Daoy (cell line): Measurements from ENCODE around the gene NFKBIE. TPM values are rescaled to one million over a fixed set of nuclear protein-coding genes. Genes with fewer than 3 reads are reported as not detected.

Source experiments
- DNase-seq: peaks from one replicate; pipeline ENCODE4 v3.0.0-alpha.2; 2015; ENCODE audit warnings: low read depth
- total RNA-seq: library from RNA; depleted of rRNA; stranded (reverse); fragments of >200 nt; shearing (Covaris generic); gene quantifications from 2 replicates; pipeline ENCODE4 v1.2.3, GENCODE V29; 2014

NFKBIE gene
- total RNA-seq, 1 experiment from 2014 or later: 42.3 TPM

DNA sequence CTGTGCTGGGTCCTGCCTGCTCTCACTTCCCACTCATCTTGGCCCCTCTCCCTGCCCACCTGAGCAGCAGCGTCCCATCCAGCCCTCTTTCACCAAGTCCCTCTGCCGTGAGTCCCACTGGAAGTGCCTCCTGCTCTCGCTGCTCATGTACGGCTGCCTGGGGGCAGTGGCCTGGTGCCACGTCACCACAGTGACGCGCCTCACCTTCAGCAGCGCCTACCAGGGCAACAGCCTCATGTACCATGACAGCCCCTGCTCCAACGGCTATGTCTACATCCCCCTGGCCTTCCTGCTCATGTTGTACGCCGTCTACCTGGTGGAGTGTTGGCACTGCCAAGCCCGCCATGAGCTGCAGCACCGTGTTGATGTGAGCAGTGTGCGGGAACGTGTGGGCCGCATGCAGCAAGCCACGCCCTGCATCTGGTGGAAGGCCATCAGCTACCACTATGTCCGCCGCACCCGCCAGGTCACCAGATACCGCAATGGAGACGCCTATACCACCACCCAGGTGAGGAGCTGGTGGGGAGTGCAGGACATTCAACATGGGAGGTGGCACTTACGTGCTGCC is 7.7 kb upstream of the NFKBIE start:
- DNase-seq: no peak

DNA sequence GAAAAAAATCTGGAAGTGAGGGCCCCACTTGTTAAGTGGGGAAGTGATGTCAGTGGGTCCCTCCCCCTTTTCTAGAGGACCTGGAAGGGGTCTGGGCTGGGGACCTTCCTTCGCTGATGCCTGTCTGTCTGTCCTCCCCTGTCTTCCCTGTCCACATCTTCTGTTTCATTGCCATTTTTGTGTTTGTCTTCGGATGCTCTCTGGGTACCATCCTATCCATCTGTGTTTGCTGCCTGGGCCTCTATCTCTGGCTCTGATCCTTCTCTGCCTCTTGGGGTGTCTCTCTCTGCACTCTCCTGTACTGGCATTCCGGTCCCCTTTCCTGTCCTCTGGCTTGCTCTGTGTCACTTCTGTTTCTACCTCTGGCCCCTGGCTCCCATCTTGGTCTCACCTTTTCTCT is 7.2 kb upstream of the NFKBIE start:
- DNase-seq: no peak

DNA sequence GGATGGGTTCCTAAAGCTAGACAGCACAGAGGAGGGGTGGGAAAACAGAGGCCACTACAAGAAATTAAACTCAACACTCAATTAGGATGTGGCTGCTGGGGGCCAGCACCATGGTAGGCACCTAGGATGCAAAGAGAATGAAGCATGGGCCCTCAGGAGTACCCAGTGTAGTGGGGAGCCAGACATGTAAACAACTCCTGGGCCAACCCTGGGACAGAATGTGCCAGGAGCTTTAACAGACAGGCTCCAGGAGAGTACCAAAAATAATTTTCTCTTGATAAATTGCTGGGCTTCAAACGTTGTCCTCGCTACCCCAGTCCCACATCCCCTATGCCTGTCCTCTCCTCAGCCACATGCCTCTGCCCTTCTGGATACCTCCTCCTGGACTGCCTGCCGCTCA is 6.6 kb upstream of the NFKBIE start:
- no peak for DNase-seq

DNA sequence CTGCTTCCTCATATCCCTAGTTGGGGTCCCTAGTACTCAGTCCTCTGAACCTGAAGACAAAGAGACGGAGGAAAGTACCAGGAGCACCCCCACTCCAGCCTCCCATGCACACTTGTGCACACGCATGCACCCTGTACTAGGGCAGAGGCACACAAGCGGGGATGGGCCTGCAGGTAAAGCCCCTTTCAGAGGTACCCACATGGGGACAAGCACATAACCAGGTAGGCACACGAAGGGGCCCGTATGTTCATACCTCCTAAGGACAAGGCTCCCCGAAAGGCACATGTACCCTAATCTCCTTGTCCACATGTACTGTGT is 6.0 kb upstream of the NFKBIE start:
- DNase-seq: no peak

DNA sequence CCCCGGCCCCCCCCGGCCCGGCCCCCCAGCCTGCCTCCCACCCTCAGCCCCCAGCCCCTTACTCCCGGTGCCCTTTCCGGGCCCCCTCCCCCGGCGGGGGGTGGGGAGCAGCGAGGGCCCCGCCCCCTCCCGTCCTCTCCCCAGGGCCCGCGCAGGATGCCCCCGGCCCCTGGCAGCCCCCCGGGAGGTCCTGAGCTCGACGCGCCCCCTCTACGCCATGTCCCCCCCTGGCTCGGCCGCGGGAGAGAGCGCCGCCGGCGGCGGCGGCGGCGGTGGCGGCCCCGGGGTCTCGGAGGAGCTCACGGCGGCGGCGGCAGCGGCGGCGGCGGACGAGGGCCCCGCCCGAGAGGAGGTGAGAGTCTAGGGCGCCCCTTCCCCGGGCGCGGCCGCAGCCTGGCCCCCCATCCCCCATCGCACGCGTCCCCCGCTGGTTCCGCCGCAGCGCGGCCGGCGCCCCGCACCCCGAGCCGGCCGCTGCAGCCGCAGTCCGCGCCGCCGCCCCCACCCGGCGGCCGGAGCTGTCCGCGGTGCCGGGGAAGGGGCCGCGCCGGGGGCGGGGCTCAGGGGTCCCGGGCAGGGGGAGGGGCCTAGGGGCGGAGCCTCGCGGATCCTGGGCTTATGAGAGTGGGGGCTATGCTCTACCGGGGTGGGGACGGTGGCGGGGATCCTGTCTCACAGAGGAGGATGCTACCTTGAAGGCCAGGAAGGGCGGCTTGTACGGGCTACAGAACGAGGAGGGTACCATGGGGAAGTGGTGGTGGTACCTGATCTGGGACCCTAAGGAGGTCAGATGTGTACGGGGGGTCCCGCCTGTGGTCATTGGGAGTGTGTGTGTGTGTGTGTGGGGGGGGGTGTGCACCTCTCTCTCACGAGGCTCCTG is 5.4 kb upstream of the NFKBIE start:
- DNase-seq: no peak

DNA sequence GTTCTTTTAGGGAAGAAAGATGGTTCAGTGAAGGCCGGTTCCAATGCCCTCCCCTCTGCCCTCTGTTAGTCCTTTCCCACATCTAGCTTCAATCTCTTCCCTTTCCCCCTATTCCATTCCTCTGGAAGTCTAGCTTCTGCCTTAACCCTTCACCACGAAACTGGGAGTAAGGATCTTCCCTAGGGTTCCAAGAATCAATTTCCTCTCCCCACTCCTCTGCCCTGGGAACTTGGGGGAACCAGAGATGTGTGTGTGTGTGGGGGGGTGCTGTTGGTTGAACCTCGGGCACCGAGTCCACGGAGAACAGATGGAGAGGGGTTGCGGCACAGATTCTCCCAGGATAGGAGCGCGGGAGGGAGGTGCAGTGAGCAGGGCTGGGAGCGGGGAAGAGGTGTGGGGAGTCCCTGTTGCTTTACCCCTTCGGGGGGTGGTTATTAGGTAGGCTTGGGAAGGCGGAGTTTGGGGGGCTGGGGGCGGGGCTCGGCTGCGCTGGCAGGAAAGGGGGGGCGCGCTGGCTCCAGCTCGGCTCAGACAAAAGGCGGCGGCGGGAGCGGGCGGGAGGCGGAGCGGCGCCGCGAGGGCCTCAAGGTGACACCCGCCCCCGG is 4.7 kb upstream of the NFKBIE start, which contains the start of gene TMEM151B:
TSS of gene TMEM151B (plus strand) at position 530 of the 605 bp plus-strand sequence. CDS start 293 bp downstream, outside the sequence.
- DNase-seq: no peak

DNA sequence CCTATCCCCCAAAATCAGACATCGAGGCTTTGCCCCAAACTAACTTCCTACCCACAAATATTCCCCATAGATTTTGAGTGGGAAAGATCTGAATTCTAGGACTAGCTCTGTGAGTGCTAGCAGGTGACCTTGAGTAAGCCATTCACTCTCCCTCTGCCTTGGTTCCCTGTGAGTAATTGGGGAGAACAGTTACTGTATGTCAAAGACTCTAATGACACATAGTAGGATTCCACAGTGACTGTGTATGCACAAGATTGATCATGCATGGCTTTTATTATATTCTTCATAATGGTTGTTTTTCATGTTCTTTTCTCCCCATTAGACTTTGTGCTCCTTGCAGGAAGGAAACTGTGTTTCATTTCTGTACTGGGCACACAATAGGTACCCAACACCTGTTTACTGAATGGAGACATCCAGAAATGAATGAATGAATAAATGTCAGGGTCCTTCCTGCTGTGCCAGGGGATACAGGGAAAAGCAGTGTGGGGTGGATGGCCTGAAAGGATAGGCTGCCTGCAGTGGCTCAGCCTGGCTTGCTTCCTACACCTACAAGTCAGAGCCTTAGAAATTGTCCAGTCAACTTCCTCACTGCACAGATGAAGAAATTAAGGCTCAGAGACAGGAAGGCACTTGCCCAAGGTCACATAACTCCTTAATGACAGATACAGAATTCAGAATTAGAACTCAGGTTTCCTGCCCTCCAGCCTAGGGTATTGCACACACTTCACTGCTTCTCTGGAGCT is 4.0 kb upstream of the NFKBIE start:
- no peak for DNase-seq

DNA sequence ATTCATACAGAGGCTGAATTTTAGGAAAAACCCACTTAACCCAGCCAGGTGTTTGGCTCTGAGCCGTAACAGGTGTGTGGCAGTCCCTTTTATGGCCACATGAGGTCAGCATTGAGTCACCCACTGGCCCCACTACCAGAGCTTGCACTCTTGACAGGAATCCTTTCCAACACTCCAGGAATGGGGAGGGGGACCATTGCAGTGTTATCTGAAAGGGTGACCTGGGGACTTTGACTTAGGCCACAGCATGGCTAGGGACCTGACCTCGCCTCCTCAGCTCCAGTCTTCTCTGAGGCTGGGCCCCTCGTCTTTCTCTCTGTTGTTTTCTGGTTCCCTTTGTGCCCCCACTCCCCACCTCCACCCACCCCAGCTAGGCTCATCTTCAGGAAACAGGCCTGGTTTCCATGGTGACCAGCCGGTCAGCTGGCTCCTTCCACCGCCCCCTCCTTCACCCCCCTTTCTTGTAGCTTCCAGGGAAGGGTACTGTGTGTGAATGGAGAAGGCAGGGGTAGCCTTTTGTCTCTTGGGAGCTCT is 2.8 kb upstream of the NFKBIE start:
- DNase-seq: peak; percentile 71

DNA sequence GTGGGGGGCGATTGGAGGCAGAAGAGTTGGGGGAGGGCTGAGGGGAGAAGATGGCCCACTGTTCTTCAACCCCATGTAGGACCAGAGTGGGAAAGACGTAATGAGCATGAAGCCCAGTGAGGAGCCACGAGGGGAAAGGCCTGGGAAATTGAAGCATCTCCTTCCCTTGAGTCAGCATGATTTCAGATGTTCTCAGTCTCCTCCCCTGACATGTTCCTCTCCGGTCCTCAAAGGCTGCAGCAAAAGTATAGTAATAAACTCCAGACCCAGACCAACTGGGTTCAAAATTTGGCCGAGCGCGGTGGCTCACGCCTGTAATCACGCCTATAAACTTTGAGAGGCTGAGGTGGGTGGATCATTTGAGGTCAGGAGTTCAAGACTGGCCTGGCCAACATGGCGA is 1.9 kb upstream of the NFKBIE start:
- no peak for DNase-seq

DNA sequence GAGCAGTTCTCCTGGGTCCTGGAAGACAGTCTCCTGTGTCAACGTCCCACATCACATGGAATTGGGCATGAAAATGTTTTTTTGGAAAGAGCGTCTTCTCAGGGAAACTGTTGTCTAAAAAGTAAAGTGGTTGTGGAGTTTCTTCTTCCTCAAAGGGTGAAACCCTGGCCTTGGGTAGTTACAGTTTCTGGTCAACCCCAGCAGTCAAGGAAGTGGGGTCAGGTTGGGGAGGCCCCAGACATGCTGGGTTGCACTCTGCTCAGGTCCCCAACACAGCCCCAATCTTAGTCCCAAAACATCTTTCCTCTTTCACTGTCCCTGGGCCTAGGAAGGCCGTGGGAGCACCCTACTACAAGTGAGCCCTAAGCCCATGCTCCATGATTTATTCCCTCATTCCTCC is 996 bp upstream of the NFKBIE start:
- DNase-seq: no peak

DNA sequence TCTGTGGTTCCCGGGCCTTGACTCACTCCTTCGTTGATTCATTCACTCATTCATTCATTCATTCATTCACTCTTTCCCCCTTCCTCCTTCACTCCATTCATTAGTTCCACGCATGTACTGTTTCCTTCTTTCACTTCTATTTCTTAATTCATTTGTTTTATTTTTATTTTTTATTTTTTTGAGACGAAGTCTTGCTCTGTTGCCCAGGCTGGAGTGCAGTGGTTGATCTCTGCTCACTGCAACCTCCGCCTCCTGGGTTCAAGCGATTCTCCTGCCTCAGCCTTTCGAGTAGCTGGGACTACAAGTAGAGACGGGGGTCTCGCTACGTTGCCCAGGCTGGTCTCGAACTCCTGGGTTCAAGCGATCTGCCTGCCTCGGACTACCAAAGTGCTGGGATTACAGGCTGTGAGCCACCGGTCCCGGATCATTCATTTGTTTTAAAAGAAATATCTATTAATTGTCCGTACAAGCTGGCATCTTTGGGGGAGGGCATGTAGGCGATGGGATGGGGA is 427 bp upstream of the NFKBIE start:
- DNase-seq: no peak

DNA sequence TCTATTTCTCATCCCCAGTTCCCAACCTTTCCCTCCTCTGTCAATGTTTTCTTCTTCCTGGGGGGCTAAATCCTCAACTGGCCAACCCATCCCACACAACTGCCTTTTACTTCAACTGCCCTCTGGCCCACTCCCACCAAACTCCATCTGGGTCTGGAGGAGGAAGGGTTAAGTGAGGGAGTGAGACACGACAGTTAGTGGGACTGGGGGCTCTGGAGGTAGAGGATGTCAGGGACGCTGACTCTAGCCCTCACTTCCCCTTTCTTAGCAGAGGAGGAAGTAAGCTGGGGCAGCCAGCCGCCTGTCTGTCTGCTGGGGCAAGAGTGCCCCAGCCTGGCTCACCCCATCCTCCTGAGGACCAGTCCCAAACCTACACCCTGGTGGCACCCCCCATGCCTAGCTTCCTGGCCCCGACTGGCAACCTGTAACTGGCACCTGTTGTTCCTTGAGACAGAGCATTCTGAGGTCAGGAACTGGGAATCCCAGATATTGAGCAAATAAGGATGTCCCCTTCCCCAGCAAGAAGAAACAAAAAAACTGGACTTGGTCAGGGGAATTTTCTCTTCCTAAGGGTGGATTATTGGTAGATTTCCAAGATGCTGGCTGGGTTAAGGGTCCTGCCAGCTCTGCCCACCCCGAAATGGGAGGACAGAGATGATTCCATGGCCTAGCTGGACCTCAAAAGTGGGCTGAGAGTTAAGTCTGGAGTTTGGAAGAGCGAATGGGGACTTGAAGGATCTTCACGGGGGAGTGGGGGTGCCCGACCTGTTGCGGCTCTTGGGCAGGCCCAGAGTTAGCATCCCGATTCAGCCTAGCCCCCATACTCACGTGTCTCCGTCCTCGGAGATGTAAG is 971 bp downstream of the NFKBIE start:
- peak; percentile 40 for DNase-seq

DNA sequence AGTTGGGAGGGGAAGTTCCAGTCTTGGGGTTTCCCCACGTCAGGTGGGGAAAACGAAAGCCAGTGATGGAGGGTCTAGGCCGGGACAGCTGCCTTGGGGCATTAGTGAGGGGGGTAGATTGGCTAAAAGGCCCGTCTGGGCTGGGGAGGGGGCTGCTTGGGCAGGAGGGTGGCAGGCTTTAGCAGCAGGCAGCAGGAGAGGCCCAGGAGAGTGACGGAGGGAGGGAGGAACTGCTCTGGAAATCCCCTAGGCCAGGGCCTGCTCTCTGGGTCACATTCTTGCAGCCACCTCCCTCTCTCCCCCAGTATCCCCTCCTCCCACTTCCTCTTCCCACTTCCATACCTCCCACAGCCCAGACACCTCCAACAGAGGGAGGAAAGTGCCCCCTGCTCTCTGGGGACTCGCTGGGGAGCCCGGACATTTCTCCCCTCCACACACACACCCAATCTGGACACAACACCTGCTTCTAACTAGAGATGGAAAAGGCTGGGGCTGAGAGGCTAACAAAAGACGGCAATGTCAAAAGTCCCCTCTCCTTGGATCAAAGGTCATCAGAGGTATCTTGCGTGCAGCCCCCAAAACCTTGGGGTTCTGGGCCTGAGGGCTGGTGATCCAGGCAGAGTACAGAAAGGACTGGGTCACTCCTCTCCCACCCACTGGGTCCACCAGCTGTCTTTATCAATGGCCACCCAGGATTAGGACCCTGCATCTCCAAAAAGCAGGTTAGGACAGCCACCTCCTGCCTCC is 1.8 kb downstream of the NFKBIE start:
- DNase-seq: peak; percentile 84

DNA sequence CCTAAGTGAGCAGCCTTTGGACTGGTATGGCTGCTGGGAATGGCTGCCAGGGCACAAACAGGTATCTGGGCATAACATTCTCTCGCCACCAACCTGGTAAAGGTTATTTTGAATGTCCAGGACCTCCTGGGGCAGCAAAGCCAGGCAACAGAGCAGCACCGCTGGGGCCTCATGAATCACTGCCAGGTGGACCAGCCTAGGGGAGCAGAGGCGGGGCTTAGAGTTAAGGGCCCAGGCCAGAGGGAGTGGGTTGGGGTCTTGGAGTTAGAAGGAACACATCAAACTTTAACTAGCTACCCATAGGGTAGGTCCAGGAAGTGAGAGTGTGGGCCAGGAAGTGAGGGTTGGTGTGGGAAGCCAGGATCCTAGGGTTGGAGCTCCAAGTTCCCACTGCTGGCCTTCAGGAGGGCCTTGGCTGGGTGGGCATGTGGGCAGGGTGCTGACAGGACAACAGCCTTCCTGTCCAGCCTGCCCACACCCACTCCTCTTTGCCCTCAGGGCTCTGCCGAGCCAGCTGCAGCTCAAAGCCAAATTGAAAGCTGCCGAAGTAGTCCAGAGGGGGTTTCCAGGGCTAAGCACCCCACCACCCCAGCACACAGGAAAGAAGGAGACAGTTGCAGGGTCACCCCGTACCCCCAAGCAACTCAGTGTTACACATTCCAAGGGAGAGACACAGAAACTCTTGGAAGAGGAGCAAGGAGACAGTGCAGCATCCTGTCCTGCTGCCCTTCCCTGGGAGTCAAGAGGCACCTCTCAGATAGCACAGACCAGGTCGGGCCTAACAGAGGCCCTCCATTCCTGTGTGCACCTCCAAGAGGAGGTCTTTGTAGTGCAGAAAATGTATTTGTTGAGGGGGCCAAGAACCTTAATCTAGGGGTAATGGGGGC is 2.6 kb downstream of the NFKBIE start:
- DNase-seq: no peak

DNA sequence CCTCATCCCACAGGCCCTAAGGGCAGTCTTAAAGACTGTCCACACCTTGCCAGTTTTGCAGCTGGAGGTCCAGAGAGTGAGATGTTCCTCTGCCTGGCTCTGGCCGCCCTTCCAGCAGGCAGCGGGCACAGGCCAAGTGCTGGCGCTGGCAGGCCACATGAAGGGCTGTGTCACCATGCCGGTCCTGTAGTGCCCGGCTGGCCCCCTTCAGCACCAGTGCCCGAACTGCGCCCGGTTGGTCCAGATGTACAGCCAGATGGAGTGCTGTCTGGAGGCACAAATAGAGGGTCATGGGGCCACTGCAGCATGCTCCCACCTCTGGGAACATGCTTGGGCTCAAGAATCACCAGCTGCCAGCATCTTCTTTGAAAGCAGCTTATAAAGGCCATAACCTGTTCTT is 3.8 kb downstream of the NFKBIE start:
- DNase-seq: no peak

DNA sequence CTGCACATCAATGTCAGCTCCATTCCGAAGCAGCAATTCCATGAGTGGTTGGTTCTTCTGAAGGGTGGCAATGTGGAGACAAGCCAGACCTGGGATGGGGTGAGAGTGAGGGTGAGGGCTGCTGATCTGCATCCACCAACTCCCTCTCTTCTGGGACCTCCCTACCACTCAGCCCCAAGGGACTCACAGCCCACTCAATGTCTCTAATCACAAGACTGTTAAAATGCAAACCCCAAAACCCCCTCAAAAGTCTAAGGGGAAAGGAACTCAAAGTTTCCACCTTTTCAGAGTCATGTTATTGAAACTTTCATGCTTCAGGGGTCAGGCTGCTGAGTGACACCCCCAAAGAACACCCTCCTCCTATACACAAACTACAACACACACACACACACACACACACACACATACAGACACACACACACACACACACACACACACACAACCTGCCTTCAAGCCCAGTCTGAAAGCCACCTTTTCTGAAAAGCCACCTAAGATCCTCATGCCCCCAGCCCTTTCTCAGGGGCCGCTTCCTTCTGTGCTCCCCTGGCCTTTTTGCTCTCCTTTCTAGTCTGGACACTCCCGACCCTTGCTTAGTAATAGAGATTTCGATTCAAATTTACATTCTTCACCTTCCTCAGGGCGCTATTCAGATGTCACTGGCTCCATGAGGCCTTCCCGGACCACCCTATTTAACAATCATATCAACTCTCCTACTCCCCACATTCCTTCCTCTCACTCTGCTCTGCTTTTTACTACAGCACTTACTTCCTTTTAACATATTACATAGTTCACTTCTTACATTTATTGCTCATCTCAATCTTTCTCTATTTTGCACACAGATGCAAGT is 4.7 kb downstream of the NFKBIE start:
- no peak for DNase-seq

DNA sequence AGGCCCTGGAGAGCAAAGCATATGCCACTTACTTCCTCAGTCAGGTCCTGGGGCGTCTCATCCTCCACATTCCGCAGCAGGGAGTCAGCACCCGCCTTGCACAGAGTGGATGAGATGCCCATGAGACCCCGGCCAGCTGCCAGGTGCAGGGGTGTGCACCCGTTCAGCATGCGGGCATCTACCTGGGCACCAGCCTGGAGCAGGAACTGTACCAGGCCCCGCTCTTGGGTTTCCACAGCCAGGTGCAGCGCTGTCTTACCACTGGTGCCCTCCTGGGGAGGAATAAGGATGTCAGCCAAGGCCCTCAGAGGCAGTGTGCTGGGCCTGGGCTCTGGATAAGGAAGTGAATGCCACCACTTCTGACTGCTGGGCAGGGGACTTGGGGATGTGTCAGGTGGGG is 5.3 kb downstream of the NFKBIE start:
- DNase-seq: no peak

DNA sequence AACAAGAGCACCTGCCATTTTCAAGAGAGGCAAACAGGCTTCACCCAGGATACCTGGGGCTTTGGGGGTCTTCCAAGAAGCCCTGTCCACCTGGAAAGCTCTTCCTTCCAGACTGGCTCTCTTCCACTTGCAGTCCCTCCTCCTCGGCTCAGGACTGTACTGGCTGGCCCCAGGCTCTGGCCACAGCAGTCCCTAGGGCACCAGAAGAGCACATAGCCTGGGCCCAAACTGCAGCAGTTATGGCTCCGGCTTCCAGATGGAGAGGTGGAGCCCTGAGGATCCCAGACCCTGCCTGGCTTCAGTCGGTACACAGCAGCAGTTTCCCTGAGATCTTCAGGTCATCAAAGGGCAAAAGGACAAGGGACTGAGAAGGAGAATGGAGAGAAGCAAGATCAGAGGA is 6.4 kb downstream of the NFKBIE start:
- no peak for DNase-seq
